ENCODE measurements around the gene LIPT2. TPM values are rescaled to one million over a fixed set of nuclear protein-coding genes. Genes with fewer than 3 reads are reported as not detected.
A peak's percentile ranks its signal among the peaks of the same experiment; 100 is the strongest.

Gene LIPT2
- polyA plus RNA-seq, 3 donors: 2.2 to 5.1 (median 4.4) TPM

DNA sequence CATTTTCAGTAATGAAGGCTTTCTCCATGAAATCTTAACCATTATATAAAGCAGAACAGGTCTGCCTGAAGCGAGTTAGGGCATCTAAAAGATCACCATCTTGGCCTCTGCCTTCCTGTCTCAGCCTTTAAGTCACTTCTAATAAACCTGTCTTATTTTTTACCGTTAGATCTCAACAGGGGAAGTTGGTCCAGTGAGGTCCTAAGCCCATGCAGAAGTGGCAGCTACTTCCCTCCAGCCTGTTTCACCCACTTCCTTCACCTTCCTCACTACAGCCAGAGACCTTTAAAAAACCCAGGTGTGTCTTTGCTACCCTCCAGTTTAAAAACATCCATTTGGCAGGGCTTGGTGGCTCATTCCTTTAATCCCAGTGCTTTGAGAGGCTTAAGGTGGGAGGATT, 14.1 kb upstream of the LIPT2 start:
- Histone ChIP-seq H3K4me1 (ENCODE audit: control insufficient read depth in 1 of 2, insufficient read depth in 2 of 2, low read length in 2 of 2) (peaks cover 3 to 11% of the 10 kb centered on the region in 2 donors), H3K9ac (ENCODE audit: insufficient read depth, low read length, poor library complexity, severe bottlenecking) (no peak overlapping the region), H3K36me3 (replicated peaks in 1 of 2; ENCODE audit: control insufficient read depth in 1 of 2, insufficient read depth in 2 of 2, low read length in 2 of 2) (no peaks in the 10 kb centered on the region), H3K79me2 (ENCODE audit: insufficient read depth, low read length) (no peaks in the 10 kb centered on the region), H3K9me3 (replicated peaks in 1 of 2; ENCODE audit: control insufficient read depth in 1 of 2, insufficient read depth in 1 of 2, low read length in 2 of 2) (peaks cover 2 to 3% of the 10 kb centered on the region in 2 donors), H2AFZ (ENCODE audit: insufficient read depth, low read depth, low read length, poor library complexity, severe bottlenecking) (no peak overlapping the region), H4K20me1 (ENCODE audit: insufficient read depth, low read length) (no peaks in the 10 kb centered on the region), H3K27me3 (ENCODE audit: control insufficient read depth in 2 of 2, insufficient read depth in 2 of 2, low read length in 2 of 2) (no peaks in the 10 kb centered on the region), H3K4me2 (replicated peaks; ENCODE audit: extremely low read depth, low read length, poor library complexity, severe bottlenecking) (no peak overlapping the region), H3K4me3 (replicated peaks in 1 of 3; ENCODE audit: low read depth in 2 of 3, low read length in 3 of 3) (no peak overlapping the region), H3K27ac (ENCODE audit: low read depth in 1 of 2, low read length in 2 of 2) (no peak overlapping the region)
- Mint-ChIP-seq H3K36me3 (no peaks in the 10 kb centered on the region), H3K27me3 (ENCODE audit: low read depth in 3 of 3) (no peaks in the 10 kb centered on the region), H3K4me1 (peaks cover 12% of the 10 kb centered on the region), H3K4me3 (no peak overlapping the region), H3K9me3 (peaks cover 1 to 9% (median 4%) of the 10 kb centered on the region in 7 donors), H3K27ac (peak overlapping the region in 1 of 7 donors; percentile 62)
- TF ChIP-seq, protein P1, sequence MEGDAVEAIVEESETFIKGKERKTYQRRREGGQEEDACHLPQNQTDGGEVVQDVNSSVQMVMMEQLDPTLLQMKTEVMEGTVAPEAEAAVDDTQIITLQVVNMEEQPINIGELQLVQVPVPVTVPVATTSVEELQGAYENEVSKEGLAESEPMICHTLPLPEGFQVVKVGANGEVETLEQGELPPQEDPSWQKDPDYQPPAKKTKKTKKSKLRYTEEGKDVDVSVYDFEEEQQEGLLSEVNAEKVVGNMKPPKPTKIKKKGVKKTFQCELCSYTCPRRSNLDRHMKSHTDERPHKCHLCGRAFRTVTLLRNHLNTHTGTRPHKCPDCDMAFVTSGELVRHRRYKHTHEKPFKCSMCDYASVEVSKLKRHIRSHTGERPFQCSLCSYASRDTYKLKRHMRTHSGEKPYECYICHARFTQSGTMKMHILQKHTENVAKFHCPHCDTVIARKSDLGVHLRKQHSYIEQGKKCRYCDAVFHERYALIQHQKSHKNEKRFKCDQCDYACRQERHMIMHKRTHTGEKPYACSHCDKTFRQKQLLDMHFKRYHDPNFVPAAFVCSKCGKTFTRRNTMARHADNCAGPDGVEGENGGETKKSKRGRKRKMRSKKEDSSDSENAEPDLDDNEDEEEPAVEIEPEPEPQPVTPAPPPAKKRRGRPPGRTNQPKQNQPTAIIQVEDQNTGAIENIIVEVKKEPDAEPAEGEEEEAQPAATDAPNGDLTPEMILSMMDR (IDR thresholded peaks at IDR 0.05): no peak
- 0% methylated on average over 2 of the region's 2 CpGs for WGBS (ENCODE audit: insufficient coverage)
- DNase-seq: peak in 1 of 3 donors; percentile 9
- intact Hi-C loops (cut with micrococcal nuclease): no loop called here

DNA sequence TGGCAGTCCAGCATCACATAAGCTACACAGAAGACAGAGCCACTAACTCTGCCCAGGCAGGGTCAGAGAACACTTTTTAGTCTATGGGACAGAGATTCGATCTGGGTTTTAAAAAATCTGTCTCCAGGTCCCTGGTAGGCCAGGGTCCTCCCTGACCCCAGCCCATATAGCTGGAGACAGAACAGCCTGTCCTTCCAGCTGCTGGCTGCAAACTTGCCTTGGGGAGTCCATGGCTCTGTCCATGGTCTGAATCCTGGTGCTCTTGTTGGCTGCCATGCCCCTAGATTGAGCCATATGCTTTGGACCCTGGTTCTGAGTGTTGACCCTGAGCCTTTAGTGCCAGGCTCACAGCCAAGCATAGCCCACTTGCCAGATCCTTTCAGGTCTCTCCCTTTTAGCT, 13.3 kb upstream of the LIPT2 start:
- no peak overlapping the region for H2AFZ ChIP-seq (ENCODE audit: insufficient read depth, low read depth, low read length, poor library complexity, severe bottlenecking)
- Mint-ChIP-seq H3K4me1 (peaks cover 12% of the 10 kb centered on the region), H3K27me3 (ENCODE audit: low read depth in 3 of 3) (no peaks in the 10 kb centered on the region), H3K36me3 (no peaks in the 10 kb centered on the region), H3K27ac (peak overlapping the region in 1 of 7 donors; percentile 62), H3K4me3 (no peak overlapping the region), H3K9me3 (peaks cover 3 to 13% (median 8%) of the 10 kb centered on the region in 7 donors)
- DNase-seq: no peak
- H3K4me2 ChIP-seq (replicated peaks; ENCODE audit: extremely low read depth, low read length, poor library complexity, severe bottlenecking): no peak overlapping the region
- no peaks in the 10 kb centered on the region for H3K27me3 ChIP-seq (ENCODE audit: control insufficient read depth in 2 of 2, insufficient read depth in 2 of 2, low read length in 2 of 2)
- H3K4me1 ChIP-seq (ENCODE audit: control insufficient read depth in 1 of 2, insufficient read depth in 2 of 2, low read length in 2 of 2): peaks cover 3 to 11% of the 10 kb centered on the region in 2 donors
- 78% methylated on average over 1 of the region's 1 CpG for WGBS (ENCODE audit: insufficient coverage)
- H3K4me3 ChIP-seq (replicated peaks in 1 of 3; ENCODE audit: low read depth in 2 of 3, low read length in 3 of 3): no peak overlapping the region
- H3K36me3 ChIP-seq (replicated peaks in 1 of 2; ENCODE audit: control insufficient read depth in 1 of 2, insufficient read depth in 2 of 2, low read length in 2 of 2): no peaks in the 10 kb centered on the region
- H3K9ac ChIP-seq (ENCODE audit: insufficient read depth, low read length, poor library complexity, severe bottlenecking): no peak overlapping the region
- intact Hi-C loops (cut with micrococcal nuclease): no loop called here
- no peak overlapping the region for H3K27ac ChIP-seq (ENCODE audit: low read depth in 1 of 2, low read length in 2 of 2)
- peaks cover 6 to 9% of the 10 kb centered on the region in 2 donors for H3K9me3 ChIP-seq (replicated peaks in 1 of 2; ENCODE audit: control insufficient read depth in 1 of 2, insufficient read depth in 1 of 2, low read length in 2 of 2)
- TF ChIP-seq, protein P1 (IDR thresholded peaks at IDR 0.05): no peak
- H4K20me1 ChIP-seq (ENCODE audit: insufficient read depth, low read length): no peaks in the 10 kb centered on the region
- no peaks in the 10 kb centered on the region for H3K79me2 ChIP-seq (ENCODE audit: insufficient read depth, low read length)

Data from CD14-positive monocyte (primary cell).